Neural cell (in vitro differentiated cells): ENCODE data around the gene CNOT6. TPM values are rescaled to one million over a fixed set of nuclear protein-coding genes. Genes with fewer than 3 reads are reported as not detected.

Experiments used
- H2AFZ ChIP-seq: fragments of 200-600, 300-800 bp; sonication (generic), shearing (Covaris generic); 2 replicates; pipeline ENCODE4 v1.6.0; 2014; ENCODE audit warnings: low read depth, mild to moderate bottlenecking, antibody characterized with exemption, low read length, moderate library complexity
- H3F3A ChIP-seq: fragments of 200-600 bp; shearing (Covaris generic); 2 replicates; pipeline ENCODE4 v1.6.1; 2016; ENCODE audit warnings: mild to moderate bottlenecking, moderate library complexity, mixed read lengths, antibody characterized with exemption, low read length; ENCODE audit not compliant: insufficient read depth, poor library complexity, severe bottlenecking
- H3K27ac ChIP-seq: fragments of 200-600, 300-800 bp; sonication (generic), shearing (Covaris generic); 2 replicates; pipeline ENCODE4 v1.5.1; 2014; ENCODE audit warnings: mild to moderate bottlenecking, low read length, moderate library complexity
- H3K27me3 ChIP-seq: fragments of 300-800, 200-600 bp; sonication (generic), shearing (Covaris generic); 2 replicates; pipeline ENCODE4 v1.6.0; 2014; ENCODE audit warnings: mild to moderate bottlenecking, low read depth, low read length, moderate library complexity; ENCODE audit not compliant: insufficient read depth
- H3K36me3 ChIP-seq: fragments of 300-800, 200-600 bp; sonication (generic), shearing (Covaris generic); 2 replicates; pipeline ENCODE4 v1.5.1; 2014; ENCODE audit warnings: mild to moderate bottlenecking, antibody characterized with exemption, low read length, moderate library complexity; ENCODE audit not compliant: insufficient read depth
- H3K4me2 ChIP-seq: fragments of 300-800, 200-600 bp; sonication (generic), shearing (Covaris generic); 2 replicates; pipeline ENCODE4 v1.6.0; 2014; ENCODE audit warnings: mild to moderate bottlenecking, low read length
- H3K4me3 ChIP-seq: fragments of 300-800, 200-600 bp; sonication (generic), shearing (Covaris generic); 2 replicates; pipeline ENCODE4 v1.5.1; 2014; ENCODE audit warnings: mild to moderate bottlenecking, low read length, moderate library complexity
- H3K79me2 ChIP-seq: fragments of 200-600 bp; shearing (Covaris generic); replicated peaks from 2 replicates; pipeline ENCODE4 v1.6.0; 2014; ENCODE audit warnings: mild to moderate bottlenecking, low read length, moderate library complexity; ENCODE audit not compliant: insufficient read depth
- H3K9ac ChIP-seq: fragments of 300-800, 200-600 bp; sonication (generic), shearing (Covaris generic); 2 replicates; pipeline ENCODE4 v1.6.1; 2016; ENCODE audit warnings: mild to moderate bottlenecking, low read length, mixed read lengths
- H3K9me2 ChIP-seq: fragments of 200-600 bp; shearing (Covaris generic); 2 replicates; pipeline ENCODE4 v1.6.1; 2016; ENCODE audit warnings: mild to moderate bottlenecking, low read length, mixed read lengths; ENCODE audit not compliant: insufficient read depth
- H3K9me3 ChIP-seq: fragments of 200-600, 300-800 bp; sonication (generic), shearing (Covaris generic); 2 replicates; pipeline ENCODE4 v1.6.1; 2016; ENCODE audit warnings: mild to moderate bottlenecking, mixed run types, low read length, moderate library complexity, mixed read lengths
- H4K20me1 ChIP-seq: fragments of 200-600 bp; shearing (Covaris generic); 2 replicates; pipeline ENCODE4 v1.6.1; 2016; ENCODE audit warnings: mild to moderate bottlenecking, mixed run types; ENCODE audit not compliant: insufficient read depth
- CTCF ChIP-seq: fragments of 450-650 bp; IDR thresholded peaks from 2 replicates; pipeline ENCODE4 v1.5.1; 2014; ENCODE audit warnings: antibody characterized with exemption, mild to moderate bottlenecking, moderate library complexity; ENCODE audit not compliant: poor library complexity, severe bottlenecking
- EP300 ChIP-seq: fragments of 450-650 bp; conservative IDR thresholded peaks from 2 replicates; pipeline ENCODE4 v1.6.1; 2014; ENCODE audit warnings: antibody characterized with exemption, mild to moderate bottlenecking, moderate library complexity; ENCODE audit not compliant: poor library complexity, severe bottlenecking
- EZH2 ChIP-seq: fragments of 200-600, 300-800 bp; shearing (Covaris generic), sonication (generic); IDR thresholded peaks from 2 replicates; pipeline ENCODE4 v1.6.1; 2014; ENCODE audit warnings: antibody characterized with exemption, low read length, borderline replicate concordance, mild to moderate bottlenecking; ENCODE audit not compliant: insufficient read depth, poor library complexity, severe bottlenecking
- MXI1 ChIP-seq: fragments of 450-650 bp; conservative IDR thresholded peaks from 2 replicates; pipeline ENCODE4 v1.6.1; 2014; ENCODE audit warnings: antibody characterized with exemption, mild to moderate bottlenecking; ENCODE audit not compliant: poor library complexity, severe bottlenecking
- POLR2AphosphoS5 ChIP-seq: IDR thresholded peaks from 2 replicates; pipeline ENCODE4 v1.6.1; 2012
- RAD21 ChIP-seq: fragments of 450-650 bp; conservative IDR thresholded peaks from 2 replicates; pipeline ENCODE4 v1.6.1; 2014; ENCODE audit warnings: antibody characterized with exemption, mild to moderate bottlenecking, moderate library complexity
- REST ChIP-seq: IDR thresholded peaks from 2 replicates; pipeline ENCODE4 v1.6.1; 2012; ENCODE audit warnings: borderline replicate concordance
- SMC3 ChIP-seq: fragments of 450-650 bp; conservative IDR thresholded peaks from 2 replicates; pipeline ENCODE4 v1.6.1; 2014; ENCODE audit warnings: antibody characterized with exemption, mild to moderate bottlenecking, moderate library complexity; ENCODE audit not compliant: poor library complexity
- TAF1 ChIP-seq: IDR thresholded peaks from 2 replicates; pipeline ENCODE4 v1.6.1; 2012; ENCODE audit warnings: low read depth
- polyA plus RNA-seq: library from polyadenylated mRNA; depleted of rRNA; stranded (reverse); fragments of >200 nt; gene quantifications from 2 replicates; pipeline ENCODE4 v1.2.3, GENCODE V29; 2014

CNOT6 gene
- polyA plus RNA-seq, 1 donor from 2014 or later, result 43.0 TPM

- Histone ChIP-seq H3K9me3 (no peaks in the 10 kb centered on the region), H4K20me1 (no peaks in the 10 kb centered on the region), H3K79me2 (no peaks in the 10 kb centered on the region), H3K9me2 (no peaks in the 10 kb centered on the region), H3K27ac (no peak overlapping the region), H3K27me3 (no peaks in the 10 kb centered on the region), H3K4me2 (no peak overlapping the region), H3K9ac (no peak overlapping the region), H3K4me3 (no peak overlapping the region), H3F3A (no peaks in the 10 kb centered on the region), H2AFZ (no peak overlapping the region), H3K36me3 (no peaks in the 10 kb centered on the region)
- TF ChIP-seq TAF1, result no peak
- TF ChIP-seq REST, result no peak
- TF ChIP-seq RAD21, result no peak
- TF ChIP-seq CTCF, result no peak
- TF ChIP-seq EZH2, result no peak
- TF ChIP-seq SMC3, result no peak
- no peak for TF ChIP-seq EP300
- TF ChIP-seq POLR2AphosphoS5, result no peak
- no peak for TF ChIP-seq MXI1
Measured at GRCh38 chr5:180468732-180469585, 25.2 kb upstream of the CNOT6 start.

- H3F3A ChIP-seq, result no peaks in the 10 kb centered on the region
- H3K4me3 ChIP-seq, result no peak overlapping the region
- no peaks in the 10 kb centered on the region for H3K9me2 ChIP-seq
- H3K9ac ChIP-seq, result no peak overlapping the region
- no peak overlapping the region for H3K4me2 ChIP-seq
- H3K9me3 ChIP-seq, result no peaks in the 10 kb centered on the region
- H3K27me3 ChIP-seq, result no peaks in the 10 kb centered on the region
- H3K36me3 ChIP-seq, result no peaks in the 10 kb centered on the region
- no peaks in the 10 kb centered on the region for H3K79me2 ChIP-seq
- no peaks in the 10 kb centered on the region for H4K20me1 ChIP-seq
- TF ChIP-seq CTCF (no peak), EZH2 (no peak), REST (no peak), TAF1 (no peak), RAD21 (no peak), POLR2AphosphoS5 (no peak)
- H3K27ac ChIP-seq, result no peak overlapping the region
- H2AFZ ChIP-seq, result no peak overlapping the region
Measured at GRCh38 chr5:180469586-180469865, 24.7 kb upstream of the CNOT6 start.
